Karpas-422 (cell line): Measurements from ENCODE around the gene SHC3. TPM values are rescaled to one million over a fixed set of nuclear protein-coding genes. Genes with fewer than 3 reads are reported as not detected.

ENCODE experiments used
- DNase-seq: peaks from one replicate; pipeline ENCODE4 v3.0.0-alpha.2; 2015
- H2AFZ ChIP-seq: fragments of 200-600 bp; sonication (generic); 2 replicates; pipeline ENCODE4 v1.6.1; 2014; ENCODE audit warnings: antibody characterized with exemption, low read length, mixed read lengths
- H3K27ac ChIP-seq: fragments of 200-600 bp; sonication (generic); 2 replicates; pipeline ENCODE4 v1.5.1; 2014; ENCODE audit warnings: mild to moderate bottlenecking, low read length, moderate library complexity
- H3K27me3 ChIP-seq: fragments of 200-600 bp; sonication (generic); 2 replicates; pipeline ENCODE4 v1.6.1; 2014; ENCODE audit warnings: low read length, mixed read lengths
- H3K36me3 ChIP-seq: fragments of 200-600 bp; sonication (generic); 2 replicates; pipeline ENCODE4 v1.6.1; 2014; ENCODE audit warnings: low read length, mixed read lengths; ENCODE audit not compliant: insufficient read depth
- H3K4me1 ChIP-seq: fragments of 200-600 bp; sonication (generic); 2 replicates; pipeline ENCODE4 v1.6.1; 2014; ENCODE audit warnings: mild to moderate bottlenecking, low read length, mixed read lengths
- H3K4me2 ChIP-seq: fragments of 200-600 bp; sonication (generic); 2 replicates; pipeline ENCODE4 v1.6.1; 2014; ENCODE audit warnings: low read length, low read depth, mild to moderate bottlenecking; ENCODE audit not compliant: poor library complexity, severe bottlenecking
- H3K4me3 ChIP-seq: fragments of 200-600 bp; sonication (generic); 2 replicates; pipeline ENCODE4 v1.5.1; 2014; ENCODE audit warnings: mild to moderate bottlenecking, antibody characterized with exemption, low read length, mixed read lengths
- H3K79me2 ChIP-seq: fragments of 200-600 bp; sonication (generic); 2 replicates; pipeline ENCODE4 v1.6.1; 2014; ENCODE audit warnings: mild to moderate bottlenecking, low read length, mixed read lengths
- H3K9ac ChIP-seq: fragments of 200-600 bp; sonication (generic); 2 replicates; pipeline ENCODE4 v1.6.0; 2014; ENCODE audit warnings: low read length
- H3K9me2 ChIP-seq: fragments of 200-600 bp; sonication (generic), shearing (Covaris generic); replicated peaks from 2 replicates; pipeline ENCODE4 v1.6.0; 2014; ENCODE audit warnings: mild to moderate bottlenecking, low read length, moderate library complexity; ENCODE audit not compliant: insufficient read depth
- H3K9me3 ChIP-seq: fragments of 300-700, 200-600 bp; sonication (generic); 2 replicates; pipeline ENCODE4 v1.6.1; 2014; ENCODE audit warnings: low read length, mixed read lengths
- H4K20me1 ChIP-seq: fragments of 200-600 bp; sonication (generic); 2 replicates; pipeline ENCODE4 v1.6.1; 2014; ENCODE audit warnings: mild to moderate bottlenecking, antibody characterized with exemption, low read length, low read depth; ENCODE audit not compliant: insufficient read depth
- total RNA-seq: library from RNA; depleted of rRNA; stranded (reverse); fragments of >200 nt; shearing (Covaris generic); gene quantifications from 2 replicates; pipeline ENCODE4 v1.2.3, GENCODE V29; 2014; ENCODE audit warnings: low replicate concordance

Gene SHC3
- total RNA-seq, 1 experiment from 2014 or later = not detected

DNA sequence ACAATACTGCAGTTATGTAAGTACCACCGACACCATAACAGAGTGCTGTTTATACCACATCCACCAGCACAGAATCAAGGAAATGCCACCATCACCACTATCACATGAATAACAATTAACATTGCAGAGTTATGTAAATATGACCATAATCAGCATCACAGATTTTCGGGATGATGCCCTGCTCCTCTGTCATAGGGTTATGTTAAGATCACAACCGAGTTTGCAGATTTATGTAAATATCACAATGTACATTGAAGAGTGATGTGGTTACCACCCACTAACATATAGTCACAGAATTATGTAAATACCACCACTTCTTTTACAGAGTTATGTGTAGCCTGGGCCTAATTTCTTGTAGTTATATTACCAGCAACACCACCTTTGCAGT, 61.8 kb downstream of the SHC3 start:
- Histone ChIP-seq H3K36me3 (no peaks in the 10 kb centered on the region), H3K9ac (no peak overlapping the region), H4K20me1 (no peaks in the 10 kb centered on the region), H3K27ac (no peak overlapping the region), H3K4me2 (no peak overlapping the region), H3K4me1 (peaks cover 4% of the 10 kb centered on the region), H3K79me2 (no peaks in the 10 kb centered on the region), H3K9me2 (no peaks in the 10 kb centered on the region; the same call in 1 of the 2 replicates), H3K9me3 (no peaks in the 10 kb centered on the region), H3K27me3 (0 out of 2 replicates have a peak, but pooled peaks cover 4% of the 10 kb centered on the region), H3K4me3 (no peak overlapping the region), H2AFZ (no peak overlapping the region)
- no peak for DNase-seq

DNA sequence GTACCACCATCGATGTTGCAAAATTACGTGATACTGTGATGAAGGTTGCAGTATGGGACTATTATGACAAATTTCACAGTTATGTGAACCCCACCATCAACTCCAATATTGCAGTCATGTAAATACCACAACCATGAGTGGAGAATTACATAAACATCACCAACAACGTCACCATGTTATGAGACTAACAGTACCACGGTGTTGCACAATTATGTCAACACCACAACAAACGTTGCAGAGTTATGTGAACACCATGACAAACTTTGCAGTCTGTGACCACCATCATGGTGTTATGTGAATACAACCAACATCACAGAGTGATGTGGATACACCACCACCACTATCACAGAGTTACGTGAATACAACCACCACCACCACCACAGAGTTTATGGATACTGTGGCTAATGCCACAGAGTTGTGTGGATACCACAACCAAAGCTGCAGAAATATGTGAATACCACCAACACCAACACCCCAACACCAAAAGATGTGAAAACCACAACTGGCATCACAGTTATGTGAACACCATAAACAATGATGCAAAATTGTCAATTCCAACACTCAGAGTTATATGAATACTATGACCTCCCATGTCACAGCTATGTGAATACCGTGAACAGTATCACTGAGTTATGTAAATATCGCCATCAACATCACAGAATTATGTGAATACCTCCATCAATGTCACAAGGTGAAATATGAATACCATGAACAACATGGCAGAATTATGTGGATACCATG, 62.4 kb downstream of the SHC3 start:
- no peaks in the 10 kb centered on the region for H3K79me2 ChIP-seq
- DNase-seq = no peak
- H3K4me3 ChIP-seq = no peak overlapping the region
- no peak overlapping the region for H3K9ac ChIP-seq
- H3K4me2 ChIP-seq = no peak overlapping the region
- no peak overlapping the region for H2AFZ ChIP-seq
- H3K9me3 ChIP-seq = no peaks in the 10 kb centered on the region
- peaks cover 4% of the 10 kb centered on the region for H3K4me1 ChIP-seq
- H3K27ac ChIP-seq = no peak overlapping the region
- no peaks in the 10 kb centered on the region for H3K36me3 ChIP-seq
- no peaks in the 10 kb centered on the region for H4K20me1 ChIP-seq
- 0 out of 2 replicates have a peak, but pooled peaks cover 4% of the 10 kb centered on the region for H3K27me3 ChIP-seq
- H3K9me2 ChIP-seq = no peaks in the 10 kb centered on the region; the same call in 1 of the 2 replicates

DNA sequence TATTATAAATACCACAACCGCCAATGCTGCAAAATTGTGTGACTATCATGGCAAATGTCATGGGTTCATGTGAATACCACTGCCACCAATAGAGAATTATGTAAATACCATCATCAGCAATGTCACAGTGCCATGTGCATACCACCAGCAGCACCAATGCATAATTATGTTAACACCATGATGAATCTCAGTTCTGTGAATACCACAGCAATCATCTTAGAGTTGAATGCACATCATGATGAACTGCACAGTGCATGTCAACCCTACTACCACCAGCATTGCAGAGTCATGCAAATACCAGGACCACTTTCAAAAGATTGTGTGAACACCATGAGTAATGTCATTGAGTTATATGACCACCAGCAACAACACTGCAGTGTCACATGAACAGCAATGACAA, 63.2 kb downstream of the SHC3 start:
- Histone ChIP-seq H3K9ac (no peak overlapping the region), H3K4me1 (no peaks in the 10 kb centered on the region), H3K79me2 (no peaks in the 10 kb centered on the region), H3K9me2 (no peaks in the 10 kb centered on the region; the same call in 1 of the 2 replicates), H3K27ac (no peak overlapping the region), H2AFZ (no peak overlapping the region), H3K4me3 (no peak overlapping the region), H3K4me2 (no peak overlapping the region), H3K27me3 (0 out of 2 replicates have a peak, but pooled peaks cover 4% of the 10 kb centered on the region), H3K36me3 (no peaks in the 10 kb centered on the region), H4K20me1 (no peaks in the 10 kb centered on the region), H3K9me3 (no peaks in the 10 kb centered on the region)
- DNase-seq = no peak

DNA sequence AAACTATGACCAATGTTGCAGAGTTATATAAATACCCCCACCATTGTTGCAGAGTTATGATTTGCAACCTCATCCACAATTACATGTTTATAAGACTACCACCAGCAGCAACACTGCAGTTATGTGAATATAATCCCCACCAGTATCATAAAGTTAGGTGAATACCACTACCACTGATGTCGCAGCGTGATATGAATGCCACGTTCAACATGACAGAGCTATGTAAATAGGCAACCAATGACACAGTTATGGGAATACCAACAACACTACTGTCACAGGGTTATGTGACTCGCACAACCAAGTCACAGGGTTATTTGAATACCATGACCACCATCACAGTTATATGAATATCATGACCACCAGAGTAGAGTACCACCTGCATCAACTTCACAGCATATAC, 63.9 kb downstream of the SHC3 start:
- no peak overlapping the region for H3K9ac ChIP-seq
- no peaks in the 10 kb centered on the region for H3K36me3 ChIP-seq
- H3K4me1 ChIP-seq = no peaks in the 10 kb centered on the region
- H3K4me3 ChIP-seq = no peak overlapping the region
- no peaks in the 10 kb centered on the region for H3K9me3 ChIP-seq
- 0 out of 2 replicates have a peak, but pooled peaks cover 4% of the 10 kb centered on the region for H3K27me3 ChIP-seq
- H4K20me1 ChIP-seq = no peaks in the 10 kb centered on the region
- H3K79me2 ChIP-seq = no peaks in the 10 kb centered on the region
- H3K27ac ChIP-seq = no peak overlapping the region
- H2AFZ ChIP-seq = no peak overlapping the region
- no peaks in the 10 kb centered on the region; the same call in 1 of the 2 replicates for H3K9me2 ChIP-seq
- H3K4me2 ChIP-seq = no peak overlapping the region
- no peak for DNase-seq

DNA sequence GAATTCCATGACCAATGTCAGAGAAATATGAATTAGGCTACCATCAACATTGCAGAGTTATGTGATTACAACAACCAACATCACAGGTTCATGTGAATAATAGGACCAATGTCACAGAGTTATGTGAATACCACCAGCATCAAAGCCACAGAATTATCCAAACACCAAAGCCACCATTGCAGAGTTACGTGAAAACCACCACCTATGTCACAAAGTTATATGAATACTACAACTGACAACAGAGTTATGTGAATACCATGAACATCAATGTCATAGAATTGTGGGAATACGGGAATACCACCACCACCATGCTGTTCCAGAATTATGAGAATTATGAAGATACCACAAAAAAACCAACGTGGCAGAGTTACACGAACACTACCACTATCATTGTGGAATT, 64.8 kb downstream of the SHC3 start:
- Histone ChIP-seq H3K4me2 (no peak overlapping the region), H3K9me2 (no peaks in the 10 kb centered on the region; the same call in 1 of the 2 replicates), H3K4me1 (no peaks in the 10 kb centered on the region), H3K9ac (no peak overlapping the region), H3K9me3 (no peaks in the 10 kb centered on the region), H3K4me3 (no peak overlapping the region), H4K20me1 (no peaks in the 10 kb centered on the region), H3K36me3 (no peaks in the 10 kb centered on the region), H2AFZ (no peak overlapping the region), H3K27ac (no peak overlapping the region), H3K27me3 (0 out of 2 replicates have a peak, but pooled peaks cover 4% of the 10 kb centered on the region), H3K79me2 (no peaks in the 10 kb centered on the region)
- DNase-seq = no peak

DNA sequence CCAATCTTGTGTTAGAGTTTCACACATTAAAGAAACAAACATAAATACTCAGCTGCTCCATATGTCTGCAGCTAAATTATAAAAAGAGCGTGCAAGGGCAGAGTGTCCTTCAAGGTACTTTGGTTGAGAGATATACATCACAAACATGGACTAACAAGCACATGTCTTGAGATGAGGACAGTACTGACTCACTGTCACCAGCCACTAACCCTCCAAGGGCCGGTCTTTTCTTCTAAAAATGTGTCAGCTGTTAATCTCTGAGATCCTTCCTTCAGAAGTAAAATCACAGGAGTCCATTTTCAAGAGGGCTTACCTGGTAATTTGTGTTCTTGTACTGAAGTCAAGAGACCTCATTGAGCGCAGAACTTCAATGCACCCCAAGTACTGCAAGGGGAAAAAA, 66.4 kb downstream of the SHC3 start:
- no peak overlapping the region for H3K4me2 ChIP-seq

DNA sequence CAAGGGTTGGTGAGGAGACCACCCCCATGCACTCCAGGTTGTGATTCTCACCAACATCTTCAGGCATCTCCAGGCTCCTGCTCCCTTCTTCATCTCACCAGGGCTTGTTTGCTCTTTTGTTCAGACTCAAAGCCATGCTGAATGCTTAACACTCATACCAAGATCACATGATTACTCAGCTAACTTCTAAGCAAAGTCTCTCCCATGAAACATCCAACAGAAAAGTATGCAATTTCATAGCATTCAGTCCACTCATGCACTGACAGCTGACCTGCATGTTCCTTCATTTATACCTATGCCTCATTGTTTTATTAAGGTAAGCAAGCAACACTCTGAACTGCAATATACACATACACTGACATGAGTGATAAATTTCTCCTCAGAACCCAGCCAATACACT, 69.0 kb downstream of the SHC3 start:
- Histone ChIP-seq H3K27ac (no peak overlapping the region), H4K20me1 (no peaks in the 10 kb centered on the region), H2AFZ (no peak overlapping the region), H3K79me2 (no peaks in the 10 kb centered on the region), H3K4me2 (no peak overlapping the region), H3K4me1 (peaks cover 3% of the 10 kb centered on the region; the same call in 1 of the 2 replicates), H3K36me3 (no peaks in the 10 kb centered on the region), H3K4me3 (no peak overlapping the region), H3K9me3 (no peaks in the 10 kb centered on the region), H3K9me2 (no peaks in the 10 kb centered on the region), H3K27me3 (0 out of 2 replicates have a peak, but pooled peaks cover 3% of the 10 kb centered on the region), H3K9ac (no peak overlapping the region)
- no peak for DNase-seq

More for the DNA sequence above, 66.4 kb downstream of the SHC3 start:
- H4K20me1 ChIP-seq = no peaks in the 10 kb centered on the region
- H3K4me1 ChIP-seq = no peaks in the 10 kb centered on the region
- no peak overlapping the region for H2AFZ ChIP-seq
- 0 out of 2 replicates have a peak, but pooled peaks cover 4% of the 10 kb centered on the region for H3K27me3 ChIP-seq
- H3K9me2 ChIP-seq = no peaks in the 10 kb centered on the region
- no peak for DNase-seq
- no peak overlapping the region for H3K4me3 ChIP-seq
- H3K9ac ChIP-seq = no peak overlapping the region
- H3K79me2 ChIP-seq = no peaks in the 10 kb centered on the region
- no peaks in the 10 kb centered on the region for H3K36me3 ChIP-seq
- no peaks in the 10 kb centered on the region for H3K9me3 ChIP-seq
- H3K27ac ChIP-seq = no peak overlapping the region

DNA sequence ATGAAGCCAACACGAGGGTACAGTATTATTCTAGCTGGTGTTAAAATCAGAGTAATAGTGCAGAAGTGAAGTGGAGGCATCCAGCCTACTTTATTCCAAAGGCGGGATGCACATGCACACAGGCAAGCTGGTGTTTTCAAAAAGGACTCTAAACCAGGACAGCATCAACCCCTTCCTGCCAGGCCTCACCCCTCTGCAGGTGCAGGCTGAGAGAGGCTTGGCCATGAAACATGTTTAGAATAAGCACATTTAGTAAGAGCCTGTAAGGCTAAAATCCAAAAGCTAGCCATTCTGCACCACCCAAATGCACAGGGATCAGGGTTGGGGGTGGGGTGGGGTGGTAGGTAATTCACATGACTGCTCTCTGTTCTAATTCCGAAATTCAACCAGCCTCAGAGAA, 71.2 kb downstream of the SHC3 start:
- no peaks in the 10 kb centered on the region for H3K9me2 ChIP-seq
- H3K4me2 ChIP-seq = no peak overlapping the region
- no peaks in the 10 kb centered on the region for H3K79me2 ChIP-seq
- H3K27ac ChIP-seq = no peak overlapping the region
- H3K27me3 ChIP-seq = 0 out of 2 replicates have a peak, but pooled peaks cover 3% of the 10 kb centered on the region
- no peak overlapping the region for H3K9ac ChIP-seq
- H3K4me3 ChIP-seq = no peak overlapping the region
- H3K9me3 ChIP-seq = no peaks in the 10 kb centered on the region
- DNase-seq = no peak
- peaks cover 3% of the 10 kb centered on the region; the same call in 1 of the 2 replicates for H3K4me1 ChIP-seq
- no peaks in the 10 kb centered on the region for H3K36me3 ChIP-seq
- H4K20me1 ChIP-seq = no peaks in the 10 kb centered on the region
- no peak overlapping the region for H2AFZ ChIP-seq
